Breast epithelium (tissue), 3 donors: Measurements from ENCODE around the gene FRMPD1.

ENCODE experiments used
- CTCF ChIP-seq, 3 donors: fragments of 450-650 bp; IDR thresholded peaks; one replicate each; pipeline ENCODE4 v1.5.1; 2016 to 2017; ENCODE audit warnings: antibody characterized with exemption in 3 of 3, mild to moderate bottlenecking in 3 of 3, moderate library complexity in 3 of 3
- POLR2A ChIP-seq: fragments of 450-650 bp; IDR thresholded peaks from one replicate; pipeline ENCODE4 v1.6.1; 2016; ENCODE audit warnings: antibody characterized with exemption, mild to moderate bottlenecking, moderate library complexity

- no peak for TF ChIP-seq CTCF (IDR thresholded peaks at IDR 0.05)
- TF ChIP-seq POLR2A: no peak
Observed at GRCh38 chr9:37675661-37676060, 24.9 kb downstream of the FRMPD1 start.
